ENCODE results near the gene ZBTB12. TPM values are rescaled to one million over a fixed set of nuclear protein-coding genes. Genes with fewer than 3 reads are reported as not detected.

Gene ZBTB12
- total and polyA plus RNA-seq, 10 of the 15 experiments (the other 5 are each of a cell fraction or from before 2014, with no cell fraction given), result 0.81 to 4.5 (median 1.7) TPM; not detected in 4

DNA sequence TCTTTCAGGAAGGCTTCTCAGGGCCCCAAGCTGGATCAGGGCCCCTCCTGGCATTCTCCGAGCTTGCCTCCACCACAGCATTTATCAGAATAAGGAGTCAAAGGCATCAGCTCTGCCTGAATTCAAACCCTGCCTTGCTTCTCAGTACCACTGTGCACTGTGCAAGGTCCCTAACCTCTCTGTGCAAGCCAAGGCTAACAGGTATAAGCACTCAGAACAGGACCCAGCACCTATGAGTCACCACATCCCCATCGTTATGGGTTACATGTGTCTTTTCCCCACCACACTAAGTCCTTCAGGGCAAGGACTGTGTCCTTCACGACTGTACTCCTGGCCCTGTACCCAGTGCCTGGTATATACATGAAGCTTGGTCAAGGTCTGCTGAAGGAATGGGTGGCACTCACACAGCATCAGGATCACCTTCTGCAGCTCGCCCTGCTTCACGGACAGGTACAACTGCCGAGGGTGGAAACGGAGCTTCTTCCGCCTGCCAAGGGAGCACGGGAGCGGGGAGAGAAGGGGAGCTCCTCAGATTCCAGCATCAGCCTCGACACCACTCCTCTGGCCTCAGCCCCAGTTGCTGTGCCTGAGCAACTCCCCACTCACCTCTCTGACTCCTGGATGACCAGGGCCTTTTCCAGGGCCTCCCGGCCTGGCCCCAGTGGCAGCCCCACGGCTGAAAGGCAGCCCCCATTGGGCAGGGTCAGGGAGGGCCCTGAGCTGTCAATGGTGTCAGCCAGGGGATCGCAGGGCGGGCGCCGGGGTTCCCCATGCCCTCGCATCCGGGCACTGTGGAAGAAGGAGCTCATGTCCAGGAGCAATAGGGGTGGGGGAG lies 14.5 kb downstream of the ZBTB12 start (continued):
- TF ChIP-seq CUX1 (IDR thresholded peaks at IDR 0.05; ENCODE audit: insufficient replicate concordance, low read depth, low read length), result no peak
- TF ChIP-seq, protein P1, sequence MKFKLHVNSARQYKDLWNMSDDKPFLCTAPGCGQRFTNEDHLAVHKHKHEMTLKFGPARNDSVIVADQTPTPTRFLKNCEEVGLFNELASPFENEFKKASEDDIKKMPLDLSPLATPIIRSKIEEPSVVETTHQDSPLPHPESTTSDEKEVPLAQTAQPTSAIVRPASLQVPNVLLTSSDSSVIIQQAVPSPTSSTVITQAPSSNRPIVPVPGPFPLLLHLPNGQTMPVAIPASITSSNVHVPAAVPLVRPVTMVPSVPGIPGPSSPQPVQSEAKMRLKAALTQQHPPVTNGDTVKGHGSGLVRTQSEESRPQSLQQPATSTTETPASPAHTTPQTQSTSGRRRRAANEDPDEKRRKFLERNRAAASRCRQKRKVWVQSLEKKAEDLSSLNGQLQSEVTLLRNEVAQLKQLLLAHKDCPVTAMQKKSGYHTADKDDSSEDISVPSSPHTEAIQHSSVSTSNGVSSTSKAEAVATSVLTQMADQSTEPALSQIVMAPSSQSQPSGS (IDR thresholded peaks at IDR 0.05; ENCODE audit: low read length), result no peak
- TF ChIP-seq HDAC6 (IDR thresholded peaks at IDR 0.05; ENCODE audit: unreplicated experiment), result no peak
- TF ChIP-seq ZNF592 (IDR thresholded peaks at IDR 0.05), result no peak
- TF ChIP-seq, protein P2, sequence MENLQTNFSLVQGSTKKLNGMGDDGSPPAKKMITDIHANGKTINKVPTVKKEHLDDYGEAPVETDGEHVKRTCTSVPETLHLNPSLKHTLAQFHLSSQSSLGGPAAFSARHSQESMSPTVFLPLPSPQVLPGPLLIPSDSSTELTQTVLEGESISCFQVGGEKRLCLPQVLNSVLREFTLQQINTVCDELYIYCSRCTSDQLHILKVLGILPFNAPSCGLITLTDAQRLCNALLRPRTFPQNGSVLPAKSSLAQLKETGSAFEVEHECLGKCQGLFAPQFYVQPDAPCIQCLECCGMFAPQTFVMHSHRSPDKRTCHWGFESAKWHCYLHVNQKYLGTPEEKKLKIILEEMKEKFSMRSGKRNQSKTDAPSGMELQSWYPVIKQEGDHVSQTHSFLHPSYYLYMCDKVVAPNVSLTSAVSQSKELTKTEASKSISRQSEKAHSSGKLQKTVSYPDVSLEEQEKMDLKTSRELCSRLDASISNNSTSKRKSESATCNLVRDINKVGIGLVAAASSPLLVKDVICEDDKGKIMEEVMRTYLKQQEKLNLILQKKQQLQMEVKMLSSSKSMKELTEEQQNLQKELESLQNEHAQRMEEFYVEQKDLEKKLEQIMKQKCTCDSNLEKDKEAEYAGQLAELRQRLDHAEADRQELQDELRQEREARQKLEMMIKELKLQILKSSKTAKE (IDR thresholded peaks at IDR 0.05; ENCODE audit: low read depth, poor library complexity, severe bottlenecking), result no peak
- no peak for TF ChIP-seq SMC3 (IDR thresholded peaks at IDR 0.05; ENCODE audit: borderline replicate concordance, low read length)
- TF ChIP-seq DPF2 (IDR thresholded peaks at IDR 0.05), result no peak
- TF ChIP-seq NFYB (IDR thresholded peaks at IDR 0.05; ENCODE audit: insufficient read depth, low read depth, low read length), result no peak

Measured in GM12878 (cell line).